HFFc6 (cell line): ENCODE results near the gene STEAP3. TPM values are rescaled to one million over a fixed set of nuclear protein-coding genes. Genes with fewer than 3 reads are reported as not detected.
A peak's percentile ranks its signal among the peaks of the same experiment; 100 is the strongest.

Experiments
- DNase-seq: peaks from one replicate; pipeline ENCODE4 v3.0.0-alpha.2; 2018
- H3K27ac Mint-ChIP-seq: 2 replicates; pipeline ENCODE4 v1.8.0; 2020; ENCODE audit warnings: mild to moderate bottlenecking, mixed read lengths
- H3K27me3 Mint-ChIP-seq: 2 replicates; pipeline ENCODE4 v1.8.0; 2021; ENCODE audit warnings: mild to moderate bottlenecking, moderate library complexity, mixed read lengths; ENCODE audit not compliant: insufficient read depth
- H3K36me3 Mint-ChIP-seq: 2 replicates; pipeline ENCODE4 v1.8.0; 2021; ENCODE audit warnings: low read depth, mixed read lengths
- H3K4me1 Mint-ChIP-seq: 2 replicates; pipeline ENCODE4 v1.8.0; 2020; ENCODE audit warnings: low read depth, mixed read lengths
- H3K4me3 Mint-ChIP-seq: 2 replicates; pipeline ENCODE4 v1.8.0; 2020; ENCODE audit warnings: mild to moderate bottlenecking, moderate library complexity, mixed read lengths
- H3K9me3 Mint-ChIP-seq: 2 replicates; pipeline ENCODE4 v1.8.0; 2020; ENCODE audit warnings: mild to moderate bottlenecking, mixed read lengths
- CTCF ChIP-seq: fragments of 200-600 bp; sonication (generic); IDR thresholded peaks from 2 replicates; pipeline ENCODE4 v1.5.0; 2021; ENCODE audit warnings: antibody characterized with exemption, mild to moderate bottlenecking
- total RNA-seq, 6 experiments: library from RNA; stranded (reverse); fragmentation: NEBNext Ultra II Directional; extraction: Animal tissue kit (Norgen Biotek cat#: 25700); gene quantifications; 2 replicates in 1 of 6; 3 replicates in 5 of 6; pipeline ENCODE4 v1.2.3, GENCODE V29; 2021

The STEAP3 gene
- total RNA-seq, 6 experiments from 2014 or later: 20.7 to 37.3 (median 30.9) TPM

GRCh38 chr2:119253760-119254600 is 30.3 kb downstream of the STEAP3 start:
- H3K27ac Mint-ChIP-seq: peak overlapping the region; percentile 96
- H3K4me3 Mint-ChIP-seq: peak overlapping the region; percentile 65; the same call in 1 of the 2 replicates
- peaks cover 18% of the 10 kb centered on the region for H3K36me3 Mint-ChIP-seq
- peaks cover 62% of the 10 kb centered on the region for H3K4me1 Mint-ChIP-seq
- H3K9me3 Mint-ChIP-seq: no peaks in the 10 kb centered on the region
- no peaks in the 10 kb centered on the region; the same call in none of the 2 replicates for H3K27me3 Mint-ChIP-seq
- no peak for DNase-seq
- TF ChIP-seq CTCF: no peak

- H3K4me3 Mint-ChIP-seq: no peak overlapping the region
- H3K4me1 Mint-ChIP-seq: peaks cover 63% of the 10 kb centered on the region
- DNase-seq: no peak
- TF ChIP-seq CTCF: no peak
- H3K9me3 Mint-ChIP-seq: no peaks in the 10 kb centered on the region
- no peaks in the 10 kb centered on the region; the same call in none of the 2 replicates for H3K27me3 Mint-ChIP-seq
- peaks cover 16% of the 10 kb centered on the region; the same call in 1 of the 2 replicates for H3K36me3 Mint-ChIP-seq
- no peak overlapping the region for H3K27ac Mint-ChIP-seq
These were observed 31.0 kb downstream of the STEAP3 start for GRCh38 chr2:119254601-119255080.

GRCh38 chr2:119255760-119256581 is 32.3 kb downstream of the STEAP3 start:
- peak; percentile 93 for DNase-seq

GRCh38 chr2:119256582-119256921 is 32.9 kb downstream of the STEAP3 start:
- peaks cover 73% of the 10 kb centered on the region for H3K4me1 Mint-ChIP-seq

More at GRCh38 chr2:119255760-119256581, 32.3 kb downstream of the STEAP3 start:
- peak overlapping the region; percentile 65 for H3K4me3 Mint-ChIP-seq
- peaks cover 16% of the 10 kb centered on the region; the same call in 1 of the 2 replicates for H3K36me3 Mint-ChIP-seq
- H3K27ac Mint-ChIP-seq: peak overlapping the region; percentile 86
- peaks cover 71% of the 10 kb centered on the region for H3K4me1 Mint-ChIP-seq
- no peaks in the 10 kb centered on the region; the same call in none of the 2 replicates for H3K27me3 Mint-ChIP-seq
- no peak for TF ChIP-seq CTCF
- no peaks in the 10 kb centered on the region for H3K9me3 Mint-ChIP-seq

More at GRCh38 chr2:119256582-119256921, 32.9 kb downstream of the STEAP3 start:
- Mint-ChIP-seq H3K9me3 (no peaks in the 10 kb centered on the region), H3K36me3 (peaks cover 14% of the 10 kb centered on the region; the same call in 1 of the 2 replicates), H3K27ac (peak overlapping the region; percentile 86), H3K27me3 (no peaks in the 10 kb centered on the region; the same call in 1 of the 2 replicates), H3K4me3 (peak overlapping the region; percentile 65; the same call in 1 of the 2 replicates)
- TF ChIP-seq CTCF: no peak
- DNase-seq: no peak
